VCaP (cell line): ENCODE results near the gene GLMN.

ENCODE experiments used
- H3K27ac ChIP-seq: fragments of 450-650 bp; 2 replicates; pipeline ENCODE4 v1.5.1; 2017
- CTCF ChIP-seq: fragments of 450-650 bp; conservative IDR thresholded peaks from 2 replicates; pipeline ENCODE4 v1.5.1; 2017; ENCODE audit warnings: mild to moderate bottlenecking, moderate library complexity

Gene GLMN

GRCh38 chr1:92240034-92240433 lies 58.8 kb downstream of the GLMN start:
- TF ChIP-seq CTCF: no peak
- H3K27ac ChIP-seq: no peak overlapping the region

- H3K27ac ChIP-seq: no peak overlapping the region
- TF ChIP-seq CTCF: no peak
Measured at GRCh38 chr1:92230736-92231135, 68.1 kb downstream of the GLMN start.

GRCh38 chr1:92228401-92228800 lies 70.4 kb downstream of the GLMN start:
- H3K27ac ChIP-seq: no peak overlapping the region
- TF ChIP-seq CTCF: no peak

GRCh38 chr1:92219028-92219427 lies 79.8 kb downstream of the GLMN start:
- no peak for TF ChIP-seq CTCF
- no peak overlapping the region for H3K27ac ChIP-seq

- TF ChIP-seq CTCF: no peak
- H3K27ac ChIP-seq: no peak overlapping the region
Measured at GRCh38 chr1:92218559-92218958, 80.2 kb downstream of the GLMN start.

GRCh38 chr1:92217721-92218120 lies 81.1 kb downstream of the GLMN start, which contains the start of gene C1orf146:
Gene C1orf146 (plus strand): TSS chr1:92217915. CDS start chr1:92231421, 13,506 bp downstream.
- no peak for TF ChIP-seq CTCF

GRCh38 chr1:92211166-92211565 lies 87.6 kb downstream of the GLMN start:
- H3K27ac ChIP-seq: no peak overlapping the region
- no peak for TF ChIP-seq CTCF

More at GRCh38 chr1:92217721-92218120, 81.1 kb downstream of the GLMN start, which contains the start of gene C1orf146:
- no peak within 1 kb of the TSS for H3K27ac ChIP-seq

- no peak for TF ChIP-seq CTCF
- no peak overlapping the region for H3K27ac ChIP-seq
Measured at GRCh38 chr1:92210701-92211100, 88.1 kb downstream of the GLMN start.
